ENCODE results near the gene THAP4. TPM values are rescaled to one million over a fixed set of nuclear protein-coding genes. Genes with fewer than 3 reads are reported as not detected.

The THAP4 gene
- total RNA-seq, 1 experiment from 2014 or later: 71.2 TPM

DNA sequence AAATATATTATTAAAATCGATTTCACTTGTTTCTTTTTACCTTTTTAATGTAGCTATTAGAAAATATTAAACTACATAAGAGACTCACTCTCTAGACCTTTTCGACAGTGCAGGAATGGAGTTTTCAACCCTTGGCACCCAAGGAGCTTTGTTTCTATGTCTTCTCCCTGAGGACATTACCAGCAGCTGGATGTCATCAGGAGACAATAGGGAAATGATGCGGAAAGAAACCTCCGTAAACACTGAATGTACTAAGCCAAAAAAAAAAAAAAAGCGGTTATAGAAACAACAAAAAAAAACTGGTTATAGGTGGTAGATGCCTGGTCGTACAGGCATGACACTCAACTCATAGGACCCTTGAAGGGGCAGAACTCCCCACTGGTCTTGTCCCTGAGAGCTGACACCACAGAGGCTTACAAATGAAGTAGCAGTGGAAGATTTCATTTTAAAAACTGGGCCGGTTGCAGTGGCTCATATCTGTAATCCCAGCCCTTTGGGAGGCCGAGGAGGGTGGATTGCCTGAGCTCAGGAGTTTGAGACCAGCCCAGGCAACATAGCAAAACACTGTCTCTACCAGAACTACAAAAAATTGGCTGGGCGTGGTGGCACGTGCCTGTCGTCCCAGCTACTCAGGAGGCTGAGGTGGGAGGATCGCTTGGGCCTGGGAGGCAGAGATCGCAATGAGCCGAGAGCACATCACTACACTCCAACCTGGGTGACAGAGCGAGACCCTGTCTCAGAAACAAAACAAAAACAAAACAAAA lies 23.8 kb downstream of the THAP4 start:
- POLR2A ChIA-PET: no interaction called here
- Histone ChIP-seq H3K4me2 (ENCODE audit: low read length) (no peak overlapping the region), H3K4me3 (replicated peaks in 1 of 2; ENCODE audit: low read depth in 1 of 2, low read length in 2 of 2) (no peak overlapping the region), H3K9me3 (ENCODE audit: control insufficient read depth in 1 of 2, insufficient read depth in 1 of 2, low read depth in 1 of 2, low read length in 2 of 2) (no peaks in the 10 kb centered on the region), H3K27me3 (ENCODE audit: insufficient read depth, low read length) (no peaks in the 10 kb centered on the region), H3K36me3 (ENCODE audit: control insufficient read depth in 1 of 2, insufficient read depth in 2 of 2, low read length in 2 of 2) (peaks cover 0 to 12% of the 10 kb centered on the region in 2 experiments; a peak in 1 of 4 replicates), H3K79me2 (ENCODE audit: insufficient read depth, low read length) (peaks cover 90% of the 10 kb centered on the region), H3K9me2 (ENCODE audit: insufficient read depth) (no peaks in the 10 kb centered on the region), H3K9ac (ENCODE audit: low read length) (no peak overlapping the region), H3K4me1 (ENCODE audit: control insufficient read depth in 1 of 2, insufficient read depth in 2 of 2, low read length in 2 of 2) (peaks cover 0 to 11% of the 10 kb centered on the region in 2 experiments; a peak in 1 of 4 replicates), H4K20me1 (ENCODE audit: insufficient read depth) (0 out of 2 replicates have a peak, but pooled peaks cover 8% of the 10 kb centered on the region), H3K27ac (ENCODE audit: low read depth, low read length) (no peak overlapping the region), H2AFZ (ENCODE audit: low read depth, low read length, poor library complexity, severe bottlenecking) (no peak overlapping the region)
- BruUV-seq (replicated peaks): no TSS peak
- RAD21 ChIA-PET (ENCODE audit: low non-redundant PET in 1 of 2, low total read pairs in 2 of 2, uncharacterized antibody in 2 of 2, unreplicated experiment in 2 of 2): no interaction called here
- TF ChIP-seq TCF7L2 (IDR thresholded peaks at IDR 0.05; ENCODE audit: borderline replicate concordance, extremely low read depth, insufficient read depth, insufficient read length) (no peak), POLR2A (IDR thresholded peaks at IDR 0.05; ENCODE audit: borderline replicate concordance, extremely low read depth, insufficient read depth, insufficient read length) (no peak), SIN3A (IDR thresholded peaks at IDR 0.05; ENCODE audit: low read depth) (no peak), ZFX (IDR thresholded peaks at IDR 0.05) (no peak), RAD21 (IDR thresholded peaks at IDR 0.05; ENCODE audit: low read depth) (no peak), SP1 (IDR thresholded peaks at IDR 0.05; ENCODE audit: low read depth) (no peak), EGR1 (IDR thresholded peaks at IDR 0.05; ENCODE audit: low read depth) (no peak), JUND (IDR thresholded peaks at IDR 0.05) (no peak), ZNF274 (IDR thresholded peaks at IDR 0.05; ENCODE audit: low read depth, low read length) (no peak), POLR2AphosphoS5 (IDR thresholded peaks at IDR 0.05; ENCODE audit: low read depth, low read length) (no peak), FOSL1 (IDR thresholded peaks at IDR 0.05; ENCODE audit: low read depth) (no peak), EZH2phosphoT487 (IDR thresholded peaks at IDR 0.05; ENCODE audit: borderline replicate concordance) (no peak), CEBPB (IDR thresholded peaks at IDR 0.05; ENCODE audit: low read depth) (no peak), CTCF (IDR thresholded peaks at IDR 0.05 in 2 of 3, conservative IDR thresholded peaks at IDR 0.05 in 1 of 3; ENCODE audit: borderline replicate concordance in 1 of 3, insufficient read depth in 1 of 3, low read depth in 2 of 3, low read length in 2 of 3) (no peak), EZH2 (IDR thresholded peaks at IDR 0.05) (no peak), CBX3 (IDR thresholded peaks at IDR 0.05; ENCODE audit: low read depth) (no peak), ZBTB33 (IDR thresholded peaks at IDR 0.05; ENCODE audit: extremely low read depth, insufficient replicate concordance, low read length) (no peak), ELF1 (IDR thresholded peaks at IDR 0.05; ENCODE audit: borderline replicate concordance, low read depth) (no peak), MAX (IDR thresholded peaks at IDR 0.05) (no peak), SRF (IDR thresholded peaks at IDR 0.05; ENCODE audit: low read depth) (no peak)
- CTCF ChIA-PET: no interaction called here
- no peak for DNase-seq (ENCODE audit: low read depth, low spot score)
- no peak for ATAC-seq
- intact Hi-C loops (cut with micrococcal nuclease): no loop called here

Measured in HCT116 (cell line).